Measurements from ENCODE around the gene ZHX3. TPM values are rescaled to one million over a fixed set of nuclear protein-coding genes. Genes with fewer than 3 reads are reported as not detected.

The ZHX3 gene
- total RNA-seq, 4 donors from 2014 or later = 57.8 to 74.8 (median 60.5) TPM

- Histone ChIP-seq H3K36me3 (no peaks in the 10 kb centered on the region), H3K9me3 (no peaks in the 10 kb centered on the region), H3K27ac (no peak overlapping the region), H3K4me3 (replicated peaks in 1 of 3) (no peak overlapping the region), H3K4me1 (peaks cover 11 to 20% of the 10 kb centered on the region in 2 donors), H3K27me3 (no peaks in the 10 kb centered on the region)
- WGBS, 2 donors = 85 to 89% methylated on average over 5 of the region's 5 CpGs
- no peak for TF ChIP-seq CTCF (IDR thresholded peaks at IDR 0.05)
- no peak for TF ChIP-seq POLR2A (IDR thresholded peaks at IDR 0.05)
- intact Hi-C loops (cut with DNase I) = no loop called here
- no peak for DNase-seq
Measured at GRCh38 chr20:41327178-41327577, 9.6 kb upstream of the ZHX3 start.

GRCh38 chr20:41320976-41321375, 3.4 kb upstream of the ZHX3 start:
- no peak for TF ChIP-seq POLR2A (IDR thresholded peaks at IDR 0.05)
- TF ChIP-seq CTCF (IDR thresholded peaks at IDR 0.05) = no peak

GRCh38 chr20:41320441-41320840, 2.9 kb upstream of the ZHX3 start:
- H3K27ac ChIP-seq = no peak overlapping the region

More at GRCh38 chr20:41320976-41321375, 3.4 kb upstream of the ZHX3 start:
- no peak overlapping the region for H3K27ac ChIP-seq
- no peaks in the 10 kb centered on the region for H3K27me3 ChIP-seq
- no peak overlapping the region for H3K4me3 ChIP-seq (replicated peaks in 1 of 3)
- H3K9me3 ChIP-seq = no peaks in the 10 kb centered on the region
- no peak for DNase-seq
- H3K4me1 ChIP-seq = peaks cover 13 to 16% of the 10 kb centered on the region in 2 donors
- intact Hi-C loops (cut with DNase I) = no loop called here
- H3K36me3 ChIP-seq = no peaks in the 10 kb centered on the region
- WGBS, 2 donors = 86 to 90% methylated on average over 1 of the region's 1 CpG

GRCh38 chr20:41318271-41318649, 729 bp upstream of the ZHX3 start:
- WGBS, 2 donors = 43 to 47% methylated on average over 5 of the region's 5 CpGs
- Histone ChIP-seq H3K4me3 (replicated peaks in 1 of 3) (peak overlapping the region in 1 of 3 donors; percentile 31), H3K36me3 (no peaks in the 10 kb centered on the region), H3K27ac (peak overlapping the region; percentile 73 to 84 (median 77)), H3K4me1 (peaks cover 19 to 23% of the 10 kb centered on the region in 2 donors), H3K27me3 (no peaks in the 10 kb centered on the region), H3K9me3 (no peaks in the 10 kb centered on the region)
- no peak for DNase-seq
- TF ChIP-seq CTCF (IDR thresholded peaks at IDR 0.05) = no peak
- TF ChIP-seq POLR2A (IDR thresholded peaks at IDR 0.05) = no peak
- intact Hi-C loops (cut with DNase I) = loop anchor here (10.0 kb wide), 1 partner anchor 63 kb away; no protein-coding TSS in a partner anchor

More at GRCh38 chr20:41320441-41320840, 2.9 kb upstream of the ZHX3 start:
- no peak for TF ChIP-seq POLR2A (IDR thresholded peaks at IDR 0.05)
- TF ChIP-seq CTCF (IDR thresholded peaks at IDR 0.05) = no peak
- intact Hi-C loops (cut with DNase I) = no loop called here
- DNase-seq = no peak
- Histone ChIP-seq H3K9me3 (no peaks in the 10 kb centered on the region), H3K4me3 (replicated peaks in 1 of 3) (no peak overlapping the region), H3K36me3 (no peaks in the 10 kb centered on the region), H3K27me3 (no peaks in the 10 kb centered on the region), H3K4me1 (peaks cover 14 to 18% of the 10 kb centered on the region in 2 donors)

- peaks cover 19 to 23% of the 10 kb centered on the region in 2 donors for H3K4me1 ChIP-seq
- DNase-seq = peak; percentile 77 to 81
Measured at GRCh38 chr20:41316602-41317545, 657 bp downstream of the ZHX3 start.

More at GRCh38 chr20:41316602-41317545, 657 bp downstream of the ZHX3 start:
- H3K9me3 ChIP-seq = no peaks in the 10 kb centered on the region
- H3K36me3 ChIP-seq = no peaks in the 10 kb centered on the region
- peak overlapping the region; percentile 84 to 91 (median 85) for H3K27ac ChIP-seq
- TF ChIP-seq POLR2A (IDR thresholded peaks at IDR 0.05) = no peak
- no peak for TF ChIP-seq CTCF (IDR thresholded peaks at IDR 0.05)
- peak overlapping the region; percentile 47 to 90 (median 77) for H3K4me3 ChIP-seq (replicated peaks in 1 of 3)
- 7 to 13% methylated on average over 15 to 38 of the region's 66 CpGs for WGBS, 2 donors
- intact Hi-C loops (cut with DNase I) = loop anchor here (10.0 kb wide), 1 partner anchor 62 kb away; no protein-coding TSS in a partner anchor
- H3K27me3 ChIP-seq = no peaks in the 10 kb centered on the region
